ENCODE data around the gene ZBED6. TPM values are rescaled to one million over a fixed set of nuclear protein-coding genes. Genes with fewer than 3 reads are reported as not detected.
"Not testable (repeated sequence)": the region's sequence is repeated elsewhere in the genome, so short reads cannot be mapped to it uniquely, and the experiment has no call there.

Gene ZBED6
- total and polyA plus RNA-seq, 10 donors, result 0.17 to 49.6 (median 27.6) TPM

- Histone ChIP-seq H3K4me1 (no peaks in the 10 kb centered on the region), H3K36me3 (no peaks in the 10 kb centered on the region), H3K27ac (no peak overlapping the region), H3K9me3 (no peaks in the 10 kb centered on the region), H3K27me3 (replicated peaks in 1 of 7) (no peaks in the 10 kb centered on the region), H3K4me3 (no peak overlapping the region)
- WGBS, 5 donors, result 89 to 96% (median 92%) methylated on average over 7 of the region's 7 CpGs
- intact Hi-C loops (cut with DNase I; ENCODE audit: low total_unique reads), result no loop called here
- TF ChIP-seq POLR2A (IDR thresholded peaks at IDR 0.05) (no peak), POLR2AphosphoS5 (IDR thresholded peaks at IDR 0.05) (no peak), CTCF (IDR thresholded peaks at IDR 0.05 in 8 of 11, conservative IDR thresholded peaks at IDR 0.05 in 3 of 11) (no peak)
- no peak for DNase-seq
Observed at GRCh38 chr1:203781962-203782361, 13.5 kb upstream of the ZBED6 start.

- Histone ChIP-seq H3K27ac (no peak overlapping the region), H3K4me1 (peaks cover 2 to 3% (median 3%) of the 10 kb centered on the region in 6 donors), H3K27me3 (replicated peaks in 1 of 7) (no peaks in the 10 kb centered on the region), H3K9me3 (no peaks in the 10 kb centered on the region), H3K36me3 (no peaks in the 10 kb centered on the region), H3K4me3 (no peak overlapping the region)
- DNase-seq, result no peak
- TF ChIP-seq POLR2A (IDR thresholded peaks at IDR 0.05), result no peak
- intact Hi-C loops (cut with DNase I; ENCODE audit: low total_unique reads), result no loop called here
- WGBS, 5 donors, result 76 to 93% (median 83%) methylated on average over 3 of the region's 3 CpGs
Observed at GRCh38 chr1:203789966-203790365, 5.5 kb upstream of the ZBED6 start.

- Histone ChIP-seq H3K4me1 (peaks cover 2 to 9% (median 8%) of the 10 kb centered on the region in 6 donors), H3K9me3 (no peaks in the 10 kb centered on the region), H3K4me3 (no peak overlapping the region), H3K27ac (no peak overlapping the region), H3K36me3 (no peaks in the 10 kb centered on the region), H3K27me3 (replicated peaks in 1 of 7) (no peaks in the 10 kb centered on the region)
- no peak for DNase-seq
- 71 to 91% (median 86%) methylated on average over 3 of the region's 3 CpGs for WGBS, 5 donors
- intact Hi-C loops (cut with DNase I; ENCODE audit: low total_unique reads), result no loop called here
- no peak for TF ChIP-seq POLR2AphosphoS5 (IDR thresholded peaks at IDR 0.05)
- TF ChIP-seq CTCF (IDR thresholded peaks at IDR 0.05 in 8 of 11, conservative IDR thresholded peaks at IDR 0.05 in 3 of 11), result no peak
- no peak for TF ChIP-seq POLR2A (IDR thresholded peaks at IDR 0.05)
Observed at GRCh38 chr1:203791498-203791897, 3.9 kb upstream of the ZBED6 start.

GRCh38 chr1:203792486-203792885, 2.9 kb upstream of the ZBED6 start:
- Histone ChIP-seq H3K36me3 (peaks cover 0 to 5% (median 0%) of the 10 kb centered on the region in 6 donors), H3K9me3 (no peaks in the 10 kb centered on the region), H3K4me3 (no peak overlapping the region), H3K4me1 (peaks cover 11 to 19% (median 18%) of the 10 kb centered on the region in 6 donors), H3K27ac (no peak overlapping the region), H3K27me3 (replicated peaks in 1 of 7) (no peaks in the 10 kb centered on the region)
- DNase-seq, result no peak
- TF ChIP-seq CTCF (IDR thresholded peaks at IDR 0.05 in 8 of 11, conservative IDR thresholded peaks at IDR 0.05 in 3 of 11) (no peak), POLR2A (IDR thresholded peaks at IDR 0.05) (no peak), POLR2AphosphoS5 (IDR thresholded peaks at IDR 0.05) (no peak)
- intact Hi-C loops (cut with DNase I; ENCODE audit: low total_unique reads), result no loop called here
- WGBS, 5 donors, result 85 to 97% (median 90%) methylated on average over 2 of the region's 2 CpGs

GRCh38 chr1:203793561-203793960, 1.9 kb upstream of the ZBED6 start:
- 92 to 99% (median 96%) methylated on average over 7 of the region's 7 CpGs for WGBS, 5 donors

More at GRCh38 chr1:203793561-203793960, 1.9 kb upstream of the ZBED6 start:
- H3K9me3 ChIP-seq; DNase-seq; H3K27me3 ChIP-seq (replicated peaks in 1 of 7); H3K27ac ChIP-seq; H3K4me3 ChIP-seq; intact Hi-C loops (cut with DNase I; ENCODE audit: low total_unique reads): not testable (repeated sequence)
- H3K4me1 ChIP-seq, result peaks cover 22 to 30% (median 29%) of the 10 kb centered on the region in 6 donors
- H3K36me3 ChIP-seq, result peaks cover 0 to 16% (median 6%) of the 10 kb centered on the region in 6 donors

All from spleen (tissue), 11 donors.